HAP-1 (cell line): Measurements from ENCODE around the gene CST7.
"Not testable (repeated sequence)": the region's sequence is repeated elsewhere in the genome, so short reads cannot be mapped to it uniquely, and the experiment has no call there.

Experiments
- DNase-seq, 2 experiments: peaks; one replicate each; pipeline ENCODE4 v3.0.0-alpha.2; 2016 to 2020; ENCODE audit warnings: low spot score in 2 of 2
- H3K27me3 ChIP-seq: fragments of 250-450 bp; sonication (Bioruptor Pico); 2 replicates; pipeline ENCODE4 v1.5.1; 2020; ENCODE audit warnings: low read depth, mild to moderate bottlenecking, moderate library complexity
- H3K36me3 ChIP-seq: fragments of 250-450 bp; sonication (Bioruptor Pico); replicated peaks from 2 replicates; pipeline ENCODE4 v1.5.1; 2020; ENCODE audit warnings: mild to moderate bottlenecking
- H3K4me1 ChIP-seq: fragments of 250-450 bp; sonication (Bioruptor Pico); 2 replicates; pipeline ENCODE4 v1.5.1; 2020; ENCODE audit warnings: mild to moderate bottlenecking
- H3K4me3 ChIP-seq: fragments of 250-450 bp; sonication (Bioruptor Pico); 2 replicates; pipeline ENCODE4 v1.5.1; 2020; ENCODE audit warnings: mild to moderate bottlenecking, moderate library complexity
- H3K9me3 ChIP-seq: fragments of 250-450 bp; sonication (Bioruptor Pico); 2 replicates; pipeline ENCODE4 v1.5.1; 2020; ENCODE audit warnings: mild to moderate bottlenecking, moderate library complexity
- in situ Hi-C: fragments of 300-500 bp; cut with MboI; formaldehyde crosslinking; loops from 3 replicates; pipeline ENCODE4 v1.14.3; 2020; ENCODE audit warnings: low sequenced_read_pairs, inconsistent platforms, mixed read lengths

The CST7 gene

GRCh38 chr20:24916412-24916811, 32.7 kb upstream of the CST7 start:
- in situ Hi-C loops, result loop anchor here (25.0 kb wide), 3 partner anchors 154 to 1129 kb away; no protein-coding TSS in a partner anchor
- H3K4me1 ChIP-seq, result no peaks in the 10 kb centered on the region
- no peaks in the 10 kb centered on the region for H3K27me3 ChIP-seq
- H3K9me3 ChIP-seq, result no peaks in the 10 kb centered on the region
- no peaks in the 10 kb centered on the region for H3K36me3 ChIP-seq
- H3K4me3 ChIP-seq, result no peak overlapping the region
- no peak for DNase-seq

GRCh38 chr20:24917056-24917455, 32.0 kb upstream of the CST7 start:
- Histone ChIP-seq H3K36me3 (no peaks in the 10 kb centered on the region), H3K4me1 (no peaks in the 10 kb centered on the region), H3K9me3 (no peaks in the 10 kb centered on the region), H3K27me3 (no peaks in the 10 kb centered on the region), H3K4me3 (no peak overlapping the region)
- no peak for DNase-seq
- in situ Hi-C loops, result loop anchor here (25.0 kb wide), 3 partner anchors 155 to 1130 kb away; no protein-coding TSS in a partner anchor

- H3K4me1 ChIP-seq, result no peaks in the 10 kb centered on the region
- no peaks in the 10 kb centered on the region for H3K27me3 ChIP-seq
- H3K4me3 ChIP-seq, result no peak overlapping the region
- in situ Hi-C loops, result loop anchor here (25.0 kb wide), 3 partner anchors 156 to 1131 kb away; no protein-coding TSS in a partner anchor
- H3K9me3 ChIP-seq, result no peaks in the 10 kb centered on the region
- no peaks in the 10 kb centered on the region for H3K36me3 ChIP-seq
- peak; percentile 64 to 83 for DNase-seq
Measured at GRCh38 chr20:24917797-24918578, 31.1 kb upstream of the CST7 start.

GRCh38 chr20:24918579-24919566, 30.2 kb upstream of the CST7 start:
- H3K36me3 ChIP-seq, result no peaks in the 10 kb centered on the region
- H3K9me3 ChIP-seq, result no peaks in the 10 kb centered on the region
- no peaks in the 10 kb centered on the region for H3K27me3 ChIP-seq
- in situ Hi-C loops, result loop anchor here (25.0 kb wide), 3 partner anchors 157 to 1132 kb away; no protein-coding TSS in a partner anchor
- no peaks in the 10 kb centered on the region for H3K4me1 ChIP-seq
- no peak overlapping the region for H3K4me3 ChIP-seq
- DNase-seq, result no peak

GRCh38 chr20:24919665-24920064, 29.4 kb upstream of the CST7 start:
- not testable (repeated sequence) for H3K9me3 ChIP-seq, H3K27me3 ChIP-seq, DNase-seq, H3K36me3 ChIP-seq, H3K4me3 ChIP-seq, H3K4me1 ChIP-seq
- in situ Hi-C loops, result loop anchor here (25.0 kb wide), 3 partner anchors 157 to 1132 kb away; no protein-coding TSS in a partner anchor

- H3K4me3 ChIP-seq, H3K4me1 ChIP-seq, H3K36me3 ChIP-seq, H3K9me3 ChIP-seq, DNase-seq, H3K27me3 ChIP-seq: not testable (repeated sequence)
- in situ Hi-C loops, result loop anchor here (25.0 kb wide), 3 partner anchors 158 to 1133 kb away; no protein-coding TSS in a partner anchor
Measured at GRCh38 chr20:24920706-24921105, 28.4 kb upstream of the CST7 start.

GRCh38 chr20:24929259-24929658, 19.8 kb upstream of the CST7 start:
- DNase-seq, H3K36me3 ChIP-seq, H3K4me1 ChIP-seq, H3K4me3 ChIP-seq, in situ Hi-C loops, H3K27me3 ChIP-seq, H3K9me3 ChIP-seq: not testable (repeated sequence)

GRCh38 chr20:24929867-24930723, 19.0 kb upstream of the CST7 start:
- in situ Hi-C loops, DNase-seq, H3K27me3 ChIP-seq, H3K4me3 ChIP-seq, H3K9me3 ChIP-seq, H3K36me3 ChIP-seq, H3K4me1 ChIP-seq: not testable (repeated sequence)

GRCh38 chr20:24930724-24931688, 18.1 kb upstream of the CST7 start:
- H3K36me3 ChIP-seq, DNase-seq, in situ Hi-C loops, H3K9me3 ChIP-seq, H3K4me3 ChIP-seq, H3K4me1 ChIP-seq, H3K27me3 ChIP-seq: not testable (repeated sequence)

- H3K27me3 ChIP-seq, H3K36me3 ChIP-seq, H3K4me3 ChIP-seq, in situ Hi-C loops, H3K9me3 ChIP-seq, DNase-seq, H3K4me1 ChIP-seq: not testable (repeated sequence)
Measured at GRCh38 chr20:24931893-24932292, 17.2 kb upstream of the CST7 start.

- in situ Hi-C loops, result no loop called here
- Histone ChIP-seq H3K9me3 (no peaks in the 10 kb centered on the region), H3K36me3 (no peaks in the 10 kb centered on the region), H3K4me1 (no peaks in the 10 kb centered on the region), H3K27me3 (no peaks in the 10 kb centered on the region), H3K4me3 (no peak overlapping the region)
- DNase-seq, result no peak
Measured at GRCh38 chr20:24933266-24933908, 15.7 kb upstream of the CST7 start.

GRCh38 chr20:24934101-24934661, 14.9 kb upstream of the CST7 start:
- no peak for DNase-seq

More at GRCh38 chr20:24934101-24934661, 14.9 kb upstream of the CST7 start:
- in situ Hi-C loops, result no loop called here
- no peaks in the 10 kb centered on the region for H3K4me1 ChIP-seq
- no peak overlapping the region for H3K4me3 ChIP-seq
- no peaks in the 10 kb centered on the region for H3K9me3 ChIP-seq
- no peaks in the 10 kb centered on the region for H3K36me3 ChIP-seq
- no peaks in the 10 kb centered on the region for H3K27me3 ChIP-seq
